Activated CD8-positive, alpha-beta memory T cell treated with anti-CD3 and anti-CD28 coated beads, Interleukin-2, amount 10 ng/mL, durations not matched to agents 7 days and 5 days (primary cell): ENCODE results near the gene TCF20. TPM values are rescaled to one million over a fixed set of nuclear protein-coding genes. Genes with fewer than 3 reads are reported as not detected.

ENCODE experiments used
- ATAC-seq: fragments of 150-1000 bp; cut with Tn5 transposase; one replicate; pipeline ENCODE4 v1.10.0; 2021; ENCODE audit warnings: moderate library complexity
- CTCF ChIA-PET: fragments of 350-600 bp; sonication (Branson Sonifier 250); formaldehyde crosslinking; loops from one replicate; lab custom pipeline; 2021; ENCODE audit warnings: antibody characterized with exemption; lab: Charles Lee
- DNase-seq: peaks from one replicate; pipeline ENCODE4 v3.0.0-alpha.2; 2020
- H3K27ac Mint-ChIP-seq: one replicate; pipeline ENCODE4 v1.8.0; 2021; ENCODE audit warnings: mild to moderate bottlenecking, mixed read lengths
- H3K27me3 Mint-ChIP-seq: one replicate; pipeline ENCODE4 v1.8.0; 2021; ENCODE audit warnings: mixed read lengths
- H3K36me3 Mint-ChIP-seq: one replicate; pipeline ENCODE4 v1.8.0; 2021; ENCODE audit warnings: mild to moderate bottlenecking, mixed read lengths
- H3K4me1 Mint-ChIP-seq: one replicate; pipeline ENCODE4 v1.8.0; 2021; ENCODE audit warnings: mixed read lengths
- H3K4me3 Mint-ChIP-seq: one replicate; pipeline ENCODE4 v1.8.0; 2021; ENCODE audit warnings: mild to moderate bottlenecking, moderate library complexity, mixed read lengths
- H3K9me3 Mint-ChIP-seq: one replicate; pipeline ENCODE4 v1.8.0; 2022; ENCODE audit warnings: low read depth, mixed read lengths
- total RNA-seq, 2 experiments: library from RNA; stranded (reverse); gene quantifications; one replicate each; pipeline ENCODE4 v1.2.3, GENCODE V29; 2021

The TCF20 gene
- total RNA-seq, 2 experiments from 2014 or later = 73.1 to 82.5 TPM

DNA sequence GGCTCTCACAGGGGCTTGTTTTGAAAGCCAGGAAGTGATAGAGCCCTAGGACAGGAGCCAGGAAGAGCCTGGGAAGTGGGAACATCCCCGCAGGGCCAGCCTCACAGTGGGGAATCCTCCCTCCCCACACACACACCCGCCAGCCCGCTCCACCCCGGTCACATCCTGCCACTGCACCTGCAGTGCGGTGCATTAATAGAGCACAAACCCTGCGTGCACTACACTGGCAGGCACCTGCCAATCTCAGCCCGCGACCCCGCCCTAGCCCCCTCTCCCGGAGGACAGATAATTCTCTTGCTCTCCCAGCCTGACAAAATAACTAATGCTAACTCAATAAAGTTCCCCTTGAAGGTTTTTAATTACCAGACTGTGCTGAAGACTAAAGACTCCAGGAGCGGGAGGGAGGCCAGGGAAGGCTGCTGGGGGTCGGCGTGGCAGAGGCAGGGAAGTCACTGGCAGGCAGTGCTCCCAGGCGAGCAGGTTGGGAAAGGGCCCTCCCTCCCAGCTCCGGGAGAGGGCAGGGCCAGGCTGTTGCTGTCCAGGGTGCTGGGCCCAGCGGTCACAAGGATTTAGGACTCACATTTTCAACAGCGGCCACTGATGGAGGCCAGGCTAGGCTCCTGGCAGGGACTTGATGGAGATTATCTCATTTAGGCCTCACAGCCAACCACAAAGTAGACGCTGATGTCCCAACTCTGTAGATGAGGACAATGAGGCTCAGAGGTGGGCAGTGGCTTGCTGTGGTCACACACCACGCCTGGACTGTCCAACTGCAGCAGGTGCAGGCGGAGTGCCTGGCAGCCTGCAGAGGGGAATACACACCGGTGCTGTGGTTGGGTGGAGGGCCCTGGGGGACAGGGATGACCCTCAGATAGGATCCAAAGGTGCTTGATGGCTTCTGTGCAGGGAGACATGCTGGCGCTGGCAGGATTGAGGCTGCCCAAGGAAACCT, 23.9 kb upstream of the TCF20 start:
- no peaks in the 10 kb centered on the region for H3K27me3 Mint-ChIP-seq
- H3K36me3 Mint-ChIP-seq = no peaks in the 10 kb centered on the region
- H3K9me3 Mint-ChIP-seq = no peaks in the 10 kb centered on the region
- H3K4me1 Mint-ChIP-seq = peaks cover 1% of the 10 kb centered on the region
- H3K27ac Mint-ChIP-seq = no peak overlapping the region
- no peak overlapping the region for H3K4me3 Mint-ChIP-seq
- peak; percentile 45 for ATAC-seq
- CTCF ChIA-PET = no interaction called here
- no peak for DNase-seq

DNA sequence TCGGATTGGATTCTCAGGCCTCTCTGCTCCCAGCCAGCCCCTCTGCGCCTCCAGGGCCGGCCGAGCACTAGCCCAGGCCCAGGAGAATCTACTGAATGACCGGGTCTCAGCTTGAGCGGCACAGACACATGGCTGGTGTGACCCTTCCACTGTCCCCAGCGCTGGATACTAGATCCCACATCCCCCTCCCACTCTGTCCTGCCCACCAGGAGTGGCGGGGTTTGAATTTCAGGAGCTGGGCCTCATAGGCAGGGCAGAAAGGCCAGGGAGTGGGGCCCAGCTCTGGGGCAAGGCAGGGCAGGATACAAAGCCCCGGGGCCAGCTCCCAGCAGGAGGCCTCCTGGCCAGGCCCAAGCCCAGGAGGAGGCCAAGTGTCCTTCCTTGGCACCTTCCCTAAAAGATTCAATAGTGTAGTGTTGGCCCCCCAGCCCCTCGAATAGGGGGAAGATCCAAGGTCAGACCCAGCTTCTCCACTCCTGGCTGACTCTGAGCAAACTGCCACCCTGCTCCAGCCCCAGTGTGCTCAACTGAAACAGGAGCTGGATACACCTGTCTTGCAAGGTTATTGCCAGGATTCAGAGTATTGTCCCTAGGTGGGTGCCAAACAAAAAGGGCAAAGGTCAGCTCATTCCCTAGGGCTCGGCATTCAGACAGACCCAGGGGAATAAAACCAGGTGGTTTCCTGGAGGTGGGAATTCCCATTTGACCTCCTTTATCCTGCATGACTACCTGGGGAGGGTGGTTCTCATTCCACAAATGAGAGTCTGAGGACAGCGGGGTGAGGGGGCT, 22.5 kb upstream of the TCF20 start:
- no peak overlapping the region for H3K27ac Mint-ChIP-seq
- H3K36me3 Mint-ChIP-seq = no peaks in the 10 kb centered on the region
- H3K4me1 Mint-ChIP-seq = no peaks in the 10 kb centered on the region
- no peaks in the 10 kb centered on the region for H3K27me3 Mint-ChIP-seq
- ATAC-seq = no peak
- CTCF ChIA-PET = no interaction called here
- no peaks in the 10 kb centered on the region for H3K9me3 Mint-ChIP-seq
- H3K4me3 Mint-ChIP-seq = no peak overlapping the region
- DNase-seq = no peak

DNA sequence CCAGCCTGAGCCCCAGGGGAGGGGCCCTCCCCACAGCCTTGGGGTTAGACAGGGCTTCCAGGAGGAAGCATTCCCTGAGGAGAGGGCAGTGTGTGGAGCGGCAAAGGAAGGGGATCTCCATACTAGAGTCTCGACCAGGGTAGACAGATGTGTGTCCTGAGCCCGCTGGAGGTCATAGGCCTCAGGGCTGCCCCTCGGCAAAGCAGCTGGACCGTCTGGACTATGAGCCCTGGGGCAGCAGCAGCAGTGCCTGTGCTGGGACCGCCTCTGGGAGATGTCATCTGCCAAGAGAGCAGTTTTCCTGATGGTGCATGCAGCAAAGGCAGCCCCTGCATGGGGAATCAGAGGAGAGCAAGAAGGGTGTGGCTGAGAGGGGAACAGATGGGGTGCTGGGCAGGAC, 20.8 kb upstream of the TCF20 start:
- Mint-ChIP-seq H3K9me3 (no peaks in the 10 kb centered on the region), H3K36me3 (no peaks in the 10 kb centered on the region), H3K27me3 (no peaks in the 10 kb centered on the region), H3K4me1 (peaks cover 14% of the 10 kb centered on the region), H3K27ac (no peak overlapping the region), H3K4me3 (no peak overlapping the region)
- CTCF ChIA-PET = no interaction called here
- DNase-seq (no peak), ATAC-seq (no peak)

DNA sequence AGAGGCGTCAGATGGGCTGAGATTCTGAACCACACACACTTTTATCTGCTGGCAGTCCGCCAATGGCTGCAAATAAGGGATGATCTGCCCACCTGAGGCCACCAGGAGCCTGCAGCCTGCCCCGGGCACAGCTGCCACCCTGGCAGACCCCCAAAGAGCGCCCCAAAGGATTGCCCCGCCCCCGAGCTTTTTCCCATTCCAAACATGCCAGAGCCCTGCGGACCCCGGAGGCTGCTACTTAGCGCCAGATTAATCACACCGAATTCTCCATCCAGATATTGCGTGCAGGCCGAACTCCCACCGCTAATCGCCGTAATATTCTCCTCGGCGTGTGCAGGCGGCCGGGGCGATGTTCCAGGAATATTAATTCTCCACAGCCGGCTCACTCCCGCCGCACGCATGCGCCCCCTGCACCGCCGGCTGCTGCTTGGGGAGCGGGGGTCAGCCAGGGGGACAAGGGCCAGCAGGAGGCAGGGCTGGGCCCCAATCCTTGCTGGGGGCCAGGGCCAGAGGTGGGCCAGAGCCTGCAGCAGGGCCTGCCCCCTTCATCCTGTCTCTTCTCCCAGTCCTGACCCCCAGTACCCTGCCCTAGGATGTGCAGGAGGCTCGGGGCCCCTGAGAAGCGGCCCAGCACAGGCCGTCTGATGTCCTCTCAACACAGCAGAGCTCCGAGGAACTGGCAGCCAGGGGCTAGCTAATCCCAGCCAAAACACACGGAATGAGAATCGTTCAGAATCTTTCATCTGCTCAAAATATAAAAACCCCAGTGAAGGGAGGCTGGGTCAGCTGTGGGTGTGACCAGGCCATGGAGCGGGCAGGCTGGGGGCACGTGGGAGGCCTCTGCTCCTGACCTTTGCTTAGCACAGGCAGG, 19.5 kb upstream of the TCF20 start:
- H3K27ac Mint-ChIP-seq = no peak overlapping the region
- CTCF ChIA-PET = no interaction called here
- peaks cover 26% of the 10 kb centered on the region for H3K4me1 Mint-ChIP-seq
- no peaks in the 10 kb centered on the region for H3K9me3 Mint-ChIP-seq
- DNase-seq (no peak), ATAC-seq (no peak)
- H3K36me3 Mint-ChIP-seq = no peaks in the 10 kb centered on the region
- H3K27me3 Mint-ChIP-seq = peaks cover 3% of the 10 kb centered on the region
- H3K4me3 Mint-ChIP-seq = no peak overlapping the region

DNA sequence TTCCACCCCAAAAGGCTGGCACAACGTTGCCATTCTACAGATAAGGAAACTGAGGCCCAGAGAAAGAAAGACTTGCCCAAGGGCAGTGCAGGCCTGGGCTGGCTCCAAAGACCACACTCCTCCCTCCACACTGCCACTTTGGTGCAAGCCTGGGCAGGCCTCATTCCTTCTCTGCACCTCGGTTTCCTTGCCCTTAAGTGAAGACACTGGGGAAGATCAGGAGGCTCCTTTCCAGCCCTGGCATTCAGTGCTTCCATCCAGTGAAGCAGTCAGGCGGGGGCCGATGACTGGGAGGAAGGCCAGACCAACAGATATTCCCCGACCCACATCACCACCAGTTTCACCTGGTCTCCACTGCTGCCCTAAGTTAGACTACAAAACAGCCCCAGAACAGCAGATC, 18.3 kb upstream of the TCF20 start:
- ATAC-seq (no peak), DNase-seq (no peak)
- Mint-ChIP-seq H3K9me3 (no peaks in the 10 kb centered on the region), H3K27me3 (peaks cover 10% of the 10 kb centered on the region), H3K4me3 (no peak overlapping the region), H3K36me3 (no peaks in the 10 kb centered on the region), H3K4me1 (peaks cover 31% of the 10 kb centered on the region), H3K27ac (no peak overlapping the region)
- CTCF ChIA-PET = interaction anchor here (0.6 kb wide), 1 partner anchor 195 kb away, joined by 3 read pairs; no protein-coding TSS in a partner anchor

DNA sequence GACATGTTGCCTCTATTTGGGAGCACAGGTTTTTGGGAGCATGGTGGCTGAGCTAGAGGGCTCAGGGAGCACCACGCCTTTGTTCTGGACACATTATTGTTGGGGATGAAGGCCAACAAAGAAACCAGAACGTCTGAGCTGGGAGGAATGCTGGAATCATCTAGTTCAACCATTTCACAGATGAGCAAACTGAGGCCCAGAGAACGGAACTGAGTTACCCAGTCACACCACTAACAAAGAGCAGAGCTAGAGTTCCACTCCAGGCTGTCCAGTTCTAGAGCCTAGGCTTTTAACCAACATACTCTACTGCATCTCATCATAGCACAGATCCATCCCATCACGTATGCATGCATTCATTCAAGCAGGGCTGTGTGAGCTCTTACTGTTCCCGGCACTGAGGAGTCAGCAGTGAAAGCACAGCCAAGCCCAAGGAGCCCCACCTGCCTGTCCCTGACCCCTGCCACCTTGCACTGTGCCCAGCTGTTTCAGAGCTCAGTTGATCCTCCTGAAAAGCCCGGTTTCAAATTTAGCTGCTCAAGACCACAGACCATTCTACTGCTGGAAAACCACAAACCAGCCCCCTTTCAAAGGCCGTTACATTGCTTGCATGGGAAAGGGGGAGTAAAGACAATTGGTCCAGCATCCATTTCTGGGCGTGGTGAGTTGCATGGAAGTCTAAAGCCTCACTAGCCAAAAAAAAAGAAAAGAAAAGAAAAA, 16.9 kb upstream of the TCF20 start:
- Mint-ChIP-seq H3K27ac (no peak overlapping the region), H3K4me1 (peaks cover 33% of the 10 kb centered on the region), H3K36me3 (no peaks in the 10 kb centered on the region), H3K27me3 (peaks cover 17% of the 10 kb centered on the region), H3K9me3 (no peaks in the 10 kb centered on the region), H3K4me3 (no peak overlapping the region)
- ATAC-seq = no peak
- CTCF ChIA-PET = interaction anchor here (1.5 to 1.6 kb wide), 2 partner anchors 118 to 196 kb away, joined by 3 to 4 read pairs; no protein-coding TSS in a partner anchor
- no peak for DNase-seq

DNA sequence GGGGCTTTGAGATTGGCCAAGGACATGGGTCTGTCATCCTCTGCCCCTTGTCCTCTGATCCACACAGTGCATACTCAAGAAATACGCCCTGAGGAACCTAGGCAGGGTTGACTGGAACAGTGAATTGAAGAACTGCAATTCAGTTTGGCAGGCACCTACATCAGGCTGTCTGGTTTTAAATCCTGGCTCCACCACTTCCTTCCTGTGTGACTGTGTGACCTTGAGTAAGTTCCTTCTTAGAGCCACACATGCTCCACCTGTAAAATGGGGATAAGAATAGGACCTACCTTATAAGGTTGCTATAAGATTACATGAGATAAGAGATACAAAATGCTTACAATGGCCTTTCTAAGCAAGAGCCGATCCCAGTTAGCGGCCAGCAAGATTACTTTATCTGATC, 15.8 kb upstream of the TCF20 start:
- Mint-ChIP-seq H3K4me3 (no peak overlapping the region), H3K27ac (no peak overlapping the region), H3K36me3 (no peaks in the 10 kb centered on the region), H3K27me3 (peaks cover 22% of the 10 kb centered on the region), H3K4me1 (peaks cover 33% of the 10 kb centered on the region), H3K9me3 (no peaks in the 10 kb centered on the region)
- CTCF ChIA-PET = interaction anchor here (1.2 kb wide), 1 partner anchor 159 kb away, joined by 3 read pairs; no protein-coding TSS in a partner anchor
- ATAC-seq = peak; percentile 68
- peak; percentile 69 for DNase-seq

DNA sequence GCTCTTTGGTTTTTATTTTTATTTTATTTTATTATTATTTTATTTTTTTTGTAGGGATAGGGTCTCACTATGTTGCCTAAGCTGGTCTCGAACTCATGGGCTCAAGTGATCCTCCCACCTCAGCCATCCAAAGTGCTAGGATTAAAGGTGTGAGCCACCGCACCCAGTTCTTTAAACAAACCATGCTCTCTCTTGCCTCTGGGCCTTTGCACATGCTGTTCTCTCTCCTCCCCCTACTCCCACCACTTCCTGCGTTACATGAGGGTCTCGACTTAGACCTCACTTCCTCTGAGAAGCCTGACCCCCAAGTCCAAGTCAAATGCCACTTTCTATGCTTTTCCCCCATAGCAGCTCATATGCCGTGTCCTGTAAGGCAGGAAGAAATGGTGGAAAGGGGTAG, 15.2 kb upstream of the TCF20 start:
- Mint-ChIP-seq H3K27ac (no peak overlapping the region), H3K9me3 (no peaks in the 10 kb centered on the region), H3K27me3 (peaks cover 22% of the 10 kb centered on the region), H3K4me3 (no peak overlapping the region), H3K4me1 (peaks cover 33% of the 10 kb centered on the region), H3K36me3 (no peaks in the 10 kb centered on the region)
- CTCF ChIA-PET = interaction anchor here (1.2 kb wide), 1 partner anchor 159 kb away, joined by 3 read pairs; no protein-coding TSS in a partner anchor
- ATAC-seq (no peak), DNase-seq (no peak)

DNA sequence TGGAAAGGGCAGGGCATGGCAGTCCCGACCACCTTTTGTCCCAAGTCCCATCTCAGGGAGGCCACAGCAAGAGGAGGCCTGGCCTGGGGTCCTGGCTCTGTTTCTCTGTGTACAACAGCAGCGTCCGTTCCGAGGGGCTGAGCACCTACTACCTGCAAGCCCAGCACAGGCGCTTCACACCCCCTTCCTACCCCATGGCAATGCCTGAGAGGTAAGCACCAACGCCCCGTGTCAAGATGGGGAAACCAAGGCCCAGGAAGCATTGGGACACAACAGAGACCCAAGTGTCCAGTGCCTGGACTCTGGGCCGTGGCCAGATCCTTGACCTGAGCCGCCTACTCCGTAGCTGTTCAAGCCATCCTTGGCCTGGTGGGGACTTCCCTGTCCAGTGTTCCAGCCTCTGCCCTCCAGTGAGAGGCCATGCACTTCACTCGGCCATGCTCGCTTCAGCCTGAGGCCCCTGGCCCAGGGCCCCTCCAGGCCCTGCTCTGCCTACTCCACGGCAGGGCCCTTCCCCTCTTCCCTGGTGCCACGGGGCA, 14.3 kb upstream of the TCF20 start:
- Mint-ChIP-seq H3K27ac (no peak overlapping the region), H3K4me3 (no peak overlapping the region), H3K9me3 (no peaks in the 10 kb centered on the region), H3K27me3 (peaks cover 22% of the 10 kb centered on the region), H3K36me3 (no peaks in the 10 kb centered on the region), H3K4me1 (peaks cover 33% of the 10 kb centered on the region)
- CTCF ChIA-PET = interaction anchor here (2.6 kb wide), 1 partner anchor 115 kb away, joined by 8 read pairs; no protein-coding TSS in a partner anchor
- no peak for DNase-seq
- no peak for ATAC-seq

DNA sequence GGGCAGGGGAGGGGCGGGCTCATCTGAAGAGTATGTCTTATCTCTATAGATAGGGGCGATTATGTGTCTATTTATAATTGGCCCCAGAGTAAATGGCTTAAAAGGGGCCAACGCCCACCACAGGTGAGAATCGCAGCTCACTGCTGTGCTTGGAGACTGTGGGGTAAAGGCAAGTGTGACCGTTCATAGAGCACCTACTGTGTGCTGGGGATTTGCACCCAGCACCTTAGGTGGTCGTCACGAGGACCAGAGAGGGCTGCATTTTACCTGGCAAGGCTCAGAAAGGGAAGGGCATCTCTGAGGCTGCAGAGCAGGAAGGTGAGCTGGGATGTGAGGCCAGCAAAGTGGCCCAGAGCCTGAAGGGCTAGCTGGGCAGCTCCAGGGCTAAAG, 13.7 kb upstream of the TCF20 start:
- H3K4me3 Mint-ChIP-seq = peak overlapping the region; percentile 21
- H3K27me3 Mint-ChIP-seq = peaks cover 22% of the 10 kb centered on the region
- DNase-seq (no peak), ATAC-seq (no peak)
- no peaks in the 10 kb centered on the region for H3K9me3 Mint-ChIP-seq
- no peaks in the 10 kb centered on the region for H3K36me3 Mint-ChIP-seq
- H3K4me1 Mint-ChIP-seq = peaks cover 33% of the 10 kb centered on the region
- H3K27ac Mint-ChIP-seq = no peak overlapping the region
- CTCF ChIA-PET = interaction anchor here (2.6 kb wide), 1 partner anchor 114 kb away, joined by 8 read pairs; no protein-coding TSS in a partner anchor

DNA sequence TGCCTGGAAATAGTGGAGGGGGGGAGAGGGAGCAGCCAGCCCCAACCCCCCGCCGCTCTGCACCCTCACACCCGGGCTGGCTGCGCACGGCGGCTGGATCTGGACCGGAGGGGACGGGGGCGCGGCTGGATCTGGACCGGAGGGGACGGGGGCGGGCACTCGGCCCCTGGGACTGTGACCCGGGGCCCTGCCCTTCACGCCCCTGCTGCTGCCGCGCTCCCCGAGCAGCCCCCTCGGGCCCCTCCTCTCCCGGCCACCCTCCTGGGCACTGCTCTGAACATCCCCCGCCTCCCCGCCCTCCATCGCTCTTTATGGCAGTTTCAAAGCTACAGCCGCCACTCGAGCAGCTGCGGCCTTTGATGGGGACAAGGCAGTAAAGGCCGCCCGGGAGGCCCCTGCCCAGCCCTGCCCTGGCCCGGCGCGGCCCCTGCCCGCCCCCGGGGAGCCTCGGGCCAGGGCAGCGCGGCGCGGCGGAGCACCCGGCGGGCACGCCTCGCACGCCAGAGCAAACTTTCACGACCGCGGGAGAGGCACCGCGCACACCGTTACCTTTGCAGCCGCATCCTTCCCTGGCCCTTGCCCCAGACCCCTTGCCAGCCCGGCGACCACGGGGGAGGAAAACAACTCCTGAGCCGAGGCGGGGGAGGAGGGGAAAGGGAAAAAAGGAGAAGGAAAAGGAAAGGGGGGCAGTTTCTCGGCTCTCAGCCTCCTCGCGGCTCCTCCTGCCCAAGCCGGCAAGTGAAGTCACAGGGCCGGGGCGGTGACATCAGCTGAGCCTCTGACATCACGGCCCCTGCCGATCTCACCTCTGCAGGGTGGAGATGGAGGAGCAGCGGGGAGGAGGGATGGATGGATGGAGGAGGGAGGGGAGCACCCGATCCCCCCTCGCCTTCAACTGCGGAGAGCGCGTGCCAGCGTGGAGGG, 13.1 kb upstream of the TCF20 start:
- Mint-ChIP-seq H3K9me3 (no peaks in the 10 kb centered on the region), H3K4me3 (peak overlapping the region; percentile 21), H3K27ac (no peak overlapping the region), H3K36me3 (no peaks in the 10 kb centered on the region), H3K27me3 (peaks cover 22% of the 10 kb centered on the region), H3K4me1 (peaks cover 33% of the 10 kb centered on the region)
- CTCF ChIA-PET = interaction anchor here (2.6 kb wide), 1 partner anchor 113 kb away, joined by 8 read pairs; no protein-coding TSS in a partner anchor
- DNase-seq (peak; percentile 69), ATAC-seq (peak; percentile 70)
